Peyer's patch (tissue), 4 donors: ENCODE data around the gene ZBTB7A.

Experiments
- POLR2A ChIP-seq, 2 donors: fragments of 450-650 bp; IDR thresholded peaks; one replicate each; pipeline ENCODE4 v1.5.1; 2017; ENCODE audit warnings: antibody characterized with exemption in 2 of 2, mild to moderate bottlenecking in 2 of 2, moderate library complexity in 2 of 2
- TF ChIP-seq, protein P1 (sequence below), 6 experiments: fragments of 450-650 bp in 4 of 6; fragments of 200-600 bp in 2 of 6; sonication (generic) in 1 of 6; IDR thresholded peaks; one replicate each; pipeline ENCODE4 v1.5.1; 2017 to 2019; ENCODE audit warnings: antibody characterized with exemption in 6 of 6, mild to moderate bottlenecking in 3 of 6, moderate library complexity in 1 of 6

DNA sequence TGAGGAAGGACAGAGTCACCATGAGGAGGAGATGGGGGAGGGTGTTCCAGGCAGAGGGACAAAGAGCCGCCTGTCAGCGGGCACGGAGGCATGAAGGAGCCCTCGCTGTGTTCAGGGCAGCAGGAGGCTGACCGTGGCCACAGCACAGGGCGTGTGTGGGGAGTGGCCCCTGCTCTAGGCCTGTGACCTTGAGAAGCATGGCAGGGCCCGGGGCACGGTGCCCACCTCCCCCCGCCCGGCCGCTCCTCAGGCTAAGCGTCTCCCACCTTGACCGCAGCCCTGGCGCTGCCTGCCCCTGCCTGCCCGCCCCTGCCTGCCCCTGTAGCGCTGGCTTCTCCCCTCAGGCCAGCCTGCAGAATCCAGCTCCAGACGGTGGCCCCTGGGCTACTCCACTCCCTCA is 45.7 kb upstream of the ZBTB7A start:
- TF ChIP-seq, protein P1, sequence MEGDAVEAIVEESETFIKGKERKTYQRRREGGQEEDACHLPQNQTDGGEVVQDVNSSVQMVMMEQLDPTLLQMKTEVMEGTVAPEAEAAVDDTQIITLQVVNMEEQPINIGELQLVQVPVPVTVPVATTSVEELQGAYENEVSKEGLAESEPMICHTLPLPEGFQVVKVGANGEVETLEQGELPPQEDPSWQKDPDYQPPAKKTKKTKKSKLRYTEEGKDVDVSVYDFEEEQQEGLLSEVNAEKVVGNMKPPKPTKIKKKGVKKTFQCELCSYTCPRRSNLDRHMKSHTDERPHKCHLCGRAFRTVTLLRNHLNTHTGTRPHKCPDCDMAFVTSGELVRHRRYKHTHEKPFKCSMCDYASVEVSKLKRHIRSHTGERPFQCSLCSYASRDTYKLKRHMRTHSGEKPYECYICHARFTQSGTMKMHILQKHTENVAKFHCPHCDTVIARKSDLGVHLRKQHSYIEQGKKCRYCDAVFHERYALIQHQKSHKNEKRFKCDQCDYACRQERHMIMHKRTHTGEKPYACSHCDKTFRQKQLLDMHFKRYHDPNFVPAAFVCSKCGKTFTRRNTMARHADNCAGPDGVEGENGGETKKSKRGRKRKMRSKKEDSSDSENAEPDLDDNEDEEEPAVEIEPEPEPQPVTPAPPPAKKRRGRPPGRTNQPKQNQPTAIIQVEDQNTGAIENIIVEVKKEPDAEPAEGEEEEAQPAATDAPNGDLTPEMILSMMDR (IDR thresholded peaks at IDR 0.05): no peak
- TF ChIP-seq POLR2A (IDR thresholded peaks at IDR 0.05): no peak
